ENCODE measurements around the gene ATP9B.

Gene ATP9B

DNA sequence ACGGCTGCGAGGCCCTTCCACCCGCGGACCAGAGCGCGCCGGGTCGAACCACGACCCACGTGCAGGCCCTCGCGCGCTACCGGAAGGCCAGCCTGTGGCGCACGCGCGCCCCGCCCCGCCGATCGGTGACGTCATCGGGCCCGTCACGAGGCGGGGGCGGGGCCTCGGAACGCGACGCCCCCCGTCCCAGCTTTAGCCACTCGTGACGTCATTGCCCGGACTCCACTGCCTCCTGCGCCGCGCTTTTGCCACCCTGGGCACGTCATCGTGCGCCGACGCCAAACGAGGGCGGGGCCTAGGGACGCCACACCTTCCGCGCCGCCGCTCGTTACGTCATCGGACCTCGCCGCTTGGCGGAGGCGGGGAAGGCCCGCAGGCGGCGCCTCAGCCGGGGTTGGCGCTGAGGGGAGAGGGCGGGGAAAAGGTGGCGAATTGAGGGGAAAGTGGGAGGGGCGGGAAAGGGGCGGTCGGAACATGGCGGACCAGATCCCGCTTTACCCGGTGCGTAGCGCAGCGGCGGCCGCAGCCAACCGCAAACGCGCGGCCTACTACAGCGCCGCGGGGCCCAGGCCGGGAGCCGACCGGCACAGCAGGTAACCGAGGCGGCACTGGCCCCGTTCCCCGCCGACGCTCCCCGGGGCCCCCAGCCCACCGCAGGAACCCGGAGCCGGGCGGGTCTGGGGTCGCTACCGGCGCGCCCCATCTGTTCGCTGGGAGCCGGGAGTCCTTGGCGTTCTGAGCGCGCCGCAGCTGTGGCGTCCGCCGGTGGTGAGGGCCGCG is at the start of gene ATP9B:
Gene ATP9B (plus strand): TSS at position 458 of the 780 bp plus-strand sequence. CDS start 17 bp downstream, at position 475.
- peak; percentile 98 to 99 (median 99) for DNase-seq (ENCODE audit: low read depth in 2 of 3, low spot score in 2 of 3)

DNA sequence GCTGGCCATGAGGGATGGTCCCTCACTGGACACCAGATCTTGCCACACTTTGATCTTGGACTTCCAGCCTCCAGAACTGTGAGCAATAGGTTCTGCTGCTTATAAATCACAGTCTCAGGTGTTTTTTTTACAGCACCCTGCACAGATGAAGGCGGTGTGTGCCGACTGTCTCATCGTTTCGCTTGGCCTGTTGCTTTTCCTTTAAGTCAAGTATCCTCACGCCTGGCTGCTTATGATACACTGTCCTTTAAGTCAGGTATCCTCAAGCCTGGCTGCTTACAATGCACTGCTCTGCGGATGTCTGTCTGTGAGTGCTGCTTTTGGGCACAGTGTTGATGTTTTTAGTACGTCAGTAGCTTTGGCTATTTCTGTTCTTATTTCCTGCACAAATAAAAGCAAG is 49.3 kb upstream of the ATP9B start:
- no peak for DNase-seq (ENCODE audit: low read depth in 2 of 3, low spot score in 2 of 3)

- no peak for DNase-seq (ENCODE audit: low read depth in 2 of 3, low spot score in 2 of 3)
These were observed 46.6 kb upstream of the ATP9B start for GRCh38 chr18:79022603-79023002.

DNA sequence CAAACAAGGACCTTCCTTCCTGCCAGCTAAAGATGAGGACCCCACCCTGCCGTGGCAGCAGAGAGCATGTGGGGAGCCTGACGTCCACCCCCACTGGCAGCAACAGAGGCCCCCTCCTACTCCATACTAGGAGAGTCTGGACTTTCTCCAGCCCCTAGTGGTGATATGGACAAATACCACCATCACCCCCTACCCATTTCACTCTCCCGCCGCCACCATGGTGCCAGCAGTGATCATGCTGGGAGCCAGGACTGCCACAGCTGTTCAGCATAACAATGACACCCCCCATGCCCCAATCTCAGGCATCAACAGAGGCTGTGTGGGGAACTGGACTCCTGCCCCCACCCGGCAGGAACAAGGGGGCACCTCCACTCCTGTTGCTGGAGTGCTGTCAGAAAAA is 42.7 kb upstream of the ATP9B start:
- DNase-seq (ENCODE audit: low read depth in 2 of 3, low spot score in 2 of 3) = no peak

GRCh38 chr18:79030680-79031079 is 38.5 kb upstream of the ATP9B start:
- DNase-seq (ENCODE audit: low read depth in 2 of 3, low spot score in 2 of 3) = no peak

DNA sequence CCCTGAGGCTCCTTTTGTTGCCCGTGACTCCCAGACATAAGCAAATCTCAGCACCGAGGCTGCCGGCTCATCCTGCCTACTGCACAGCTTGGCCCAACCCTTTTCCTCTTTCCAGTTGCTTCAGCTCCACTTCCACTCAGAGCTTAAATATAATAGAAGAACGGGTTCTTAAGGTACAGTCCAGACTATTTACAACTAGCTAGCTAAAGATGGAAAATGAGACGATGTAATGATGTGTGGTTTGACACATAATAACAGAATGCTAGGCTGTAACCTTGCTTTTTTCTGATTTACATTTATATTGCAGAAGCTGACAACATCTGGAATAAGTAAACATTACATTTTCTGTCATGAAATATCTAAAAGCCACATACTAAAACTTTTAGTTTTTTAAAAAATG is 26.9 kb upstream of the ATP9B start:
- no peak for DNase-seq (ENCODE audit: low read depth in 2 of 3, low spot score in 2 of 3)

- no peak for DNase-seq (ENCODE audit: low read depth in 2 of 3, low spot score in 2 of 3)
These were observed 25.9 kb upstream of the ATP9B start for GRCh38 chr18:79043288-79043687.

GRCh38 chr18:79046522-79046921 is 22.7 kb upstream of the ATP9B start:
- no peak for DNase-seq (ENCODE audit: low read depth in 2 of 3, low spot score in 2 of 3)

DNA sequence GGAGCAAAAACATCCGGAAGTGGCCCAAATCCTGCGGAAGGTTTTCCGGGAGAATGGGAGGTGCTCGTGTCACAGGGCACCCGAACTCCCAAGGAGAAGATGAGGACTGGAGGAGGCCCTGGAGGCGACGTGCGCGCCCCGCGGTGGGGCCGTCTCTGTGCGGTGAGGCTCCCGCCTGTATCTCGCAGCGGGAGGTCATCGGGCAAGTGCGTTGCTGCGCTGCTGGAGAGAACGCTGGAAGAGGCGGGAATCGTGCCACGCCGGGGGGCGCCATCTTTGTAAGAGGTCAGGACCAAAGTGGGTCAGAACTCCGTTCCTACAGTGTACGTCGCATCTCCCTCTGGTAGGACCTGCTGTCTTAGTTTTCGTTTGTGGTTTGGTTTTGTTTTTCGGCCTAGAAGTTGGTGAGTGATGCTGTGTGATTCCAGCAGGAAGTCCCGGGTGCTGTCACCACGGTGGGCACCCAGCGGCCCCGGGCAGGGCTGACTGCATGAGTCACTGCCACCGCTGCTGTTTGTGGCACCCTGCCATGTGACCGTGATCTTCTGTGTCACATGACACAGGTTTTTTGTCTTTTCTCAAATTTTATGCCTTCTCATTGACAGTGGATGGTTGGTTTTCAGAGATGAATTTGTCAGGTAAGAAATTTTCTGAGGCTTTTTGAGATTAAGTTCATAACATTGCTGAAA is 21.5 kb upstream of the ATP9B start:
- DNase-seq (ENCODE audit: low read depth in 2 of 3, low spot score in 2 of 3) = no peak

DNA sequence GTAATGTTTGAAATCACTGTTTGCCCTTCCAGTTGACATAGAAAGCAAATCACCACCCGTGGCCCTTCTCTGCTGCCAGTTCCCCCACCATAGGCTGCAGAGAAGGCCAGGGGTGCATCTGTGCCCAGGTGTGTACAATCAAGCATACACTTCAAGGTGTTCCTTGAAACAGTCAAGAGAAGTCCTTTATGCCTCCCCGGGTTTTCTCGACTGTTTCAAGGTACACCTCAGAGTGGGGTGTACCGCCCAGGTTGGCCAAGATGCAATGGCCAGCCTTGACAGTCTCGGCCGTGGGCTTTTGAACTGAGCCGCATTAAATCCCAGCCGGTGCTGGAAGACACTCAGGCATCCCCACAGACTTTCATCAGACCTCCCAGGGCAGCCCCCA is 21.0 kb upstream of the ATP9B start:
- no peak for DNase-seq (ENCODE audit: low read depth in 2 of 3, low spot score in 2 of 3)

GRCh38 chr18:79049506-79049905 is 19.7 kb upstream of the ATP9B start:
- DNase-seq (ENCODE audit: low read depth in 2 of 3, low spot score in 2 of 3) = no peak

- no peak for DNase-seq (ENCODE audit: low read depth in 2 of 3, low spot score in 2 of 3)
These were observed 19.2 kb upstream of the ATP9B start for GRCh38 chr18:79050005-79050404.

DNA sequence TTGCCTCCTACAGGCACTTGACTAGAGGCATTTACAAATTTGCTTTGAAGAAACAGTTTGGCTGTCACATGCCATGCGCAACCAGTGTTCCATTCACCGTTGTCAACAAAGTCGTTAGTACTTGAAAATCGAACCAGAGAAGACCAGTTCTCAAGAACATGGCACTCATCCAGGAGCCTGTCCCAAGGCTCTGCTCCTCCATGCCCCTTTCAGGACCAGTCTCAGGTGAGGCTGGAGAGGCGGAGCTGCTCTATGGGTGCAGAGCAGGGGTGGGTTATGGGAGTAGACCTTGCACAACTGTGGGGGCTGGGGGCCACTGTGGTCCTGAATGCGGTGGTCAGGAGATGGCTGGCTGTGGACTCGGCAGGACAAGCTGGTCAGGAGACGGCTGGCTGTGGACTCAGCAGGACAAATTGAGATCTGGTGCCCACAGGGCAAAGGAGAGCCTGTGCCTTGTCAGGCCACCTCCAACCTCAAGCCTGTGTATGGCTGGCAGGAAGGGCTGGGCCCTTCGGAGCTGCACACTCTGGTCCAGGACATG is 12.3 kb upstream of the ATP9B start:
- no peak for DNase-seq (ENCODE audit: low read depth in 2 of 3, low spot score in 2 of 3)

GRCh38 chr18:79058007-79058406 is 11.2 kb upstream of the ATP9B start:
- DNase-seq (ENCODE audit: low read depth in 2 of 3, low spot score in 2 of 3) = no peak

DNA sequence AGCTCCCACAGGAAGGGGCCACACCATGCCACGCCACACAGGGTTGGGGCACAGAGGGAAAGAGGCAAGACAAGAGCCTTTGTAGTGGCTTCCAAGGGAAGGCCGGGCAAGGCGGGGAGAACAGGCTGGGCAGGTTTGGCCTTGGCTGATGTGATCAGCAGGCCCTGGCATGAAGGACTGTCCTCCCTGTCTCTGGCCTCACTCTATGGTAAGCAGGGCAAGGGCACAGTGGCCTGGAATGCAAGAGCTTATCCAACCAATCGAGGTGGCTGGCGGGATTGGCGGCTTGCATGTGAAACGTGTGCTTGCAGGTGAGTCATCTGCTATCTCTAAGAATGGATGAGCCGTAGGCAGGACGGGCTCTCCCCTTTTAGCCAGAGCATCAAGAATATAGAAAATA is 6.4 kb upstream of the ATP9B start:
- no peak for DNase-seq (ENCODE audit: low read depth in 2 of 3, low spot score in 2 of 3)

DNA sequence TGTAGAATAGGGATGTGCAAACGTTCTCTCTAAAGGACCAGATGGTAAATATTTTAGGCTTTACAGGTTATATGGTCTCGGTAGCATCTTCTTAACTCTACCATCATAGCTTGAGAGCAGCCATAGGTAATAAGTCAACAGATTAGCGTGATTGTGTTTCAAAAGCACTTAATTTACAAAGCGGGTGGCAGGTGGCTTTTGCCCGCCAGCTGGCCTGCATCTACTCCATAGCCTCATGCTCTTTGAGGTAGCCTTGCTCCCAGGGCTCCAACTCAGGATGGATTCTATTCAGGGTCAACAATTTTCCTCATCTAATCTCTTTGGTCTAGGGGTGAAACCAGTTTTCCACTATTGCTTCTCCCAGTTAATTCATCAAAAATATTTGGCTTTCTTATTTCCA is 5.0 kb upstream of the ATP9B start:
- DNase-seq (ENCODE audit: low read depth in 2 of 3, low spot score in 2 of 3) = no peak

GRCh38 chr18:79065802-79066201 is 3.4 kb upstream of the ATP9B start:
- no peak for DNase-seq (ENCODE audit: low read depth in 2 of 3, low spot score in 2 of 3)

DNA sequence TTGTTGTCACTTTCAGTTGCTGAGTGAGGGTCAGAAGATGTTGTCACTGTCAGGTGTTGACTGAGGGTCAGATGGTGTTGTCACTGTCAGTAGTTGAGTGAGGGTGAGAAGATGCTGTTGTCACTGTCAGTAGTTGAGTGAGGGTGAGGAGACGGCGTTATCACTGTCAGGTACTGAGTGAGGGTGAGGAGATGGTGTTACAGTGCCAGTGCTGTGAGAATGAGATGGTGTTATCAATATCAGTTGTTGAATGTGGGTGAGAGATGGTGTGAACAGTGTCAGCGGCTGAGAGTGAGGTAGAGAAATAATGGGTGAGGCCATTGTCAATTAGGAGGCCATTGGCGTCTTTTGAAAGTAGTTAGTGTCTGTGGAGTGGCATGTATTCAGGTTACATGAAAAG is 1.6 kb upstream of the ATP9B start:
- no peak for DNase-seq (ENCODE audit: low read depth in 2 of 3, low spot score in 2 of 3)

DNA sequence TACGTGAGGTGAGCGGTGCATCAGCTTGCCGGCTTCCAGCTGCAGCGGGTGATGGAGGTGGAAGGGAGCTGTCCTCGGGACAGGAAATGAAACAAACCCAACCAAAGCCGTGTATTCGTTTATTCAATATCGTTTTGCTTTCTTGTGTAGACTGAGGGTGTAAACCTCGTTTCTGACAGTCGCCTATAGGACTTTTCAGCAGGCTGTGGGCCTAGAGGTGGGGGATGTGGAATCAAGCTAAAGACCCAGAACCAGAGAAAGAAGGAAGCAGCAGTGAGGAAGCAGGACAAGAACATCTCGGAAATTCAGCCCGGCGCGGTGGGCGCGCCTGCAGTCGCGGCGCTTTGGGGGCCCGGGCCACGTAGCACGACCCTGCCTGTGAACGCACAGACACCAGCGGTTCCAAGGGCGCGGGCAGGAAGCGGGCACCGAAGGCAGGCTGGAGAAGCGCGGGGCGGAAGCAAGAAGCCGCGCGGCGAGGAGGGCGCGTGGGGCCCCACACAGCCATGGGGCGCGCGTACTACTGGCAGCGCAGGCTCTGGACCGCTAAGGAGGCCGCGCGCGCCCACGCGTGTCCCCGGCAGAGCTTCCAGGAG is 755 bp upstream of the ATP9B start:
- peak in 2 of 3 experiments; percentile 21 to 38 for DNase-seq (ENCODE audit: low read depth in 2 of 3, low spot score in 2 of 3)

GRCh38 chr18:79069717-79070151 is 540 bp downstream of the ATP9B start:
- DNase-seq (ENCODE audit: low read depth in 2 of 3, low spot score in 2 of 3) = no peak

DNA sequence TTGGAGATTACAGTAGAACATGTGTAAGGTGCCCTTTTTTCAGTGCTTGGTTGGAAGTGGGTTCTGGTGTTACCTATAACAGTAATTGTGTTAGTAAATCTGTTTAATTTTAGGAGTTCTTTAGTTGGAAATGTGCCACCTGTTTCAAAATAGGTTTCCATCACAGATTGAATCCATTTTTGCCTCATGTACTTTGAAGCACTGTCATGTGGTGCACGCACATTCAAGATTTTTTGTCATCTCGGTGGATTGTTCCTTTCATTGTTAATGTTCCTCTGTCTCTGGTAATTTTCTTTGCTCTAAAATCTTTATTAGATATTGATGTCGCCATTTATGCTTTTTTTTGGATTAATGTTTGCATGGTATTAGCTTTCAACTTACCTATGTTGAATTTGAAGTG is 1.3 kb downstream of the ATP9B start:
- DNase-seq (ENCODE audit: low read depth in 2 of 3, low spot score in 2 of 3) = no peak

- DNase-seq (ENCODE audit: low read depth in 2 of 3, low spot score in 2 of 3) = no peak
These were observed 1.8 kb downstream of the ATP9B start for GRCh38 chr18:79071037-79071436.

All from activated CD8-positive, alpha-beta memory T cell treated with anti-CD3 and anti-CD28 coated beads for 48 hours (primary cell).